ENCODE measurements around the gene STMN1. TPM values are rescaled to one million over a fixed set of nuclear protein-coding genes. Genes with fewer than 3 reads are reported as not detected.

STMN1 gene
- total and polyA plus RNA-seq, 9 of the 15 experiments (the other 6 are each of a cell fraction or from before 2014, with no cell fraction given): 269 to 2,153 (median 595) TPM

- peak; percentile 91 for TF ChIP-seq CTCFL (IDR thresholded peaks at IDR 0.05; ENCODE audit: borderline replicate concordance, insufficient read depth, low read depth, low read length, poor library complexity, severe bottlenecking)
- TF ChIP-seq RAD21 (CRISPR knock-in tag; conservative IDR thresholded peaks at IDR 0.05 in 1 of 2, IDR thresholded peaks at IDR 0.05 in 1 of 2): peak; percentile 100
- TF ChIP-seq ZNF263 (CRISPR knock-in tag; IDR thresholded peaks at IDR 0.05; ENCODE audit: borderline replicate concordance): peak; percentile 50; the same call in 1 of the 2 replicates
- TF ChIP-seq DEAF1 (CRISPR knock-in tag; IDR thresholded peaks at IDR 0.05): peak; percentile 100
- TF ChIP-seq CREB1 (IDR thresholded peaks at IDR 0.05): peak; percentile 38; the same call in 1 of the 2 replicates
- no peak; the same call in 1 of the 2 replicates for TF ChIP-seq CREB1 (CRISPR knock-in tag; IDR thresholded peaks at IDR 0.05)
- peak; percentile 67 for TF ChIP-seq JUND (IDR thresholded peaks at IDR 0.05; ENCODE audit: borderline replicate concordance, low read depth, low read length)
- peak; percentile 50; the same call in 1 of the 3 replicates for TF ChIP-seq JUND (tag; IDR thresholded peaks at IDR 0.05; ENCODE audit: borderline replicate concordance, low read depth, low read length)
- no peak for TF ChIP-seq SRSF9 (IDR thresholded peaks at IDR 0.05; ENCODE audit: borderline replicate concordance, low read depth, low read length)
- TF ChIP-seq HCFC1 (IDR thresholded peaks at IDR 0.05; ENCODE audit: low read depth, low read length): peak; percentile 68
- TF ChIP-seq ZNF384 (IDR thresholded peaks at IDR 0.05; ENCODE audit: low read depth, low read length): peak; percentile 57; the same call in 1 of the 2 replicates
- 0 out of 2 replicates have a peak, but pooled peaks have one; percentile 40 for TF ChIP-seq KLF6 (CRISPR knock-in tag; IDR thresholded peaks at IDR 0.05; ENCODE audit: borderline replicate concordance)
- TF ChIP-seq HMBOX1 (IDR thresholded peaks at IDR 0.05): peak; percentile 65; the same call in 1 of the 2 replicates
- peak; percentile 99 for TF ChIP-seq SMC3 (conservative IDR thresholded peaks at IDR 0.05; ENCODE audit: insufficient read depth, low read depth, low read length)
- peak; percentile 96 for TF ChIP-seq KLF13 (tag; IDR thresholded peaks at IDR 0.05; ENCODE audit: borderline replicate concordance, low read depth)
- 0 out of 2 replicates have a peak, but pooled peaks have one; percentile 32 for TF ChIP-seq LEF1 (IDR thresholded peaks at IDR 0.05)
- no peak for TF ChIP-seq ZNF217 (CRISPR knock-in tag; IDR thresholded peaks at IDR 0.05)
- TF ChIP-seq SMARCA5 (IDR thresholded peaks at IDR 0.05): peak; percentile 4; the same call in 1 of the 2 replicates
- peak in 1 of 2 experiments; percentile 65; a peak in 2 of 4 replicates for TF ChIP-seq TEAD1 (CRISPR knock-in tag; IDR thresholded peaks at IDR 0.05)
- no peak for TF ChIP-seq ZNF274 (IDR thresholded peaks at IDR 0.05; ENCODE audit: borderline replicate concordance, low read depth, low read length)
- TF ChIP-seq BHLHE40 (IDR thresholded peaks at IDR 0.05; ENCODE audit: low read length): peak; percentile 54
- peak; percentile 58; the same call in 1 of the 2 replicates for TF ChIP-seq ZBTB7A (IDR thresholded peaks at IDR 0.05; ENCODE audit: borderline replicate concordance, control insufficient read depth, low read depth, low read length)
- no peak for TF ChIP-seq SUPT5H (IDR thresholded peaks at IDR 0.05)
- no peak for TF ChIP-seq ZNF3 (CRISPR knock-in tag; IDR thresholded peaks at IDR 0.05)
- peak; percentile 32; the same call in 1 of the 2 replicates for TF ChIP-seq ZNF239 (CRISPR knock-in tag; IDR thresholded peaks at IDR 0.05)
Measured at GRCh38 chr1:25895365-25895990, 10.7 kb downstream of the STMN1 start (continued).
